GM12872 (cell line): ENCODE measurements around the gene ALX4.

ENCODE experiments used
- TF ChIP-seq, protein P1 (sequence below): IDR thresholded peaks from 3 replicates; pipeline ENCODE4 v1.5.1; 2011; ENCODE audit warnings: low read depth, mild to moderate bottlenecking, low read length, moderate library complexity; ENCODE audit not compliant: insufficient read depth

ALX4 gene

DNA sequence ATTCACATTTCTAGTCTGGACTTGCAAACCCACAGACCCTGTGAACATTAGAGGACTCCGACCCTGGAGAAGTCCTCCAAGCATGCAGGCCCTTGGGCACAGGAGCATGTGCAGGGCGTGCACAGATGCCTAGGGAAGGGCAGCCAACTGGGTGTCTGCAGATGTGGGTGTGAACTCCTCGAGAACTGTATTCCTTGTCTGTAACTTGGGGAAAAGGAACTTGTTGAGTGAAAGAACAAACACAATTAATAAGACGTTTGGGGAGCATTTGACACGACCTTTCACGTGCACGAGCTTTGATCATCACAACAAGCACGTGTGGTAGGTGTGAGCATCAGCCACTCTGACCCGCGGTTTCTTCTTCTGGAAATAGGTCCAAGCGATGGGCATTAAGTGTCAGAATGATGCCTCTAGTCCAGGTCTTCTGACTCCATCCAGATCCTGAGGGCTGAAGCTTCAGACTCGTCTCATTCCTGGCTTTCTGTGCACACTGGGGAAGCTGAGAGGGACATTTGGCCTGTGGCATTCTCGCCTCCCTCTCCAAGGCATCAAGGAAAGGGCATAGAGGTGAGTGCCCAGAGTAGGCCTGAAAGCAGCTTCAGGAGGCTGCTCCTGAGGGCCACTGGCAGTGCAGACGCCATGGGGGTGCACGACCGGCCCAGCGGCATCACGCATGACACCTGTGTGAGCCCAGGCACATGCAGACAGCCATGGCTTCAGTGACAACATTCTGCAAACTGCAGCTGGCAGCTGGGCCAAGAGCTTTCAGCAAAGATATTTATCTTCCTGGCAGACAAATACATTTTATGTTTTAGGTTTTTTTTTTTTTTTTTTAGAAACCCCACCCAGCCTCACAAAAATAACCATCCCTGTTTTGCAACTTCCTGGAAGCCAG is 32.5 kb downstream of the ALX4 start:
- TF ChIP-seq, protein P1, sequence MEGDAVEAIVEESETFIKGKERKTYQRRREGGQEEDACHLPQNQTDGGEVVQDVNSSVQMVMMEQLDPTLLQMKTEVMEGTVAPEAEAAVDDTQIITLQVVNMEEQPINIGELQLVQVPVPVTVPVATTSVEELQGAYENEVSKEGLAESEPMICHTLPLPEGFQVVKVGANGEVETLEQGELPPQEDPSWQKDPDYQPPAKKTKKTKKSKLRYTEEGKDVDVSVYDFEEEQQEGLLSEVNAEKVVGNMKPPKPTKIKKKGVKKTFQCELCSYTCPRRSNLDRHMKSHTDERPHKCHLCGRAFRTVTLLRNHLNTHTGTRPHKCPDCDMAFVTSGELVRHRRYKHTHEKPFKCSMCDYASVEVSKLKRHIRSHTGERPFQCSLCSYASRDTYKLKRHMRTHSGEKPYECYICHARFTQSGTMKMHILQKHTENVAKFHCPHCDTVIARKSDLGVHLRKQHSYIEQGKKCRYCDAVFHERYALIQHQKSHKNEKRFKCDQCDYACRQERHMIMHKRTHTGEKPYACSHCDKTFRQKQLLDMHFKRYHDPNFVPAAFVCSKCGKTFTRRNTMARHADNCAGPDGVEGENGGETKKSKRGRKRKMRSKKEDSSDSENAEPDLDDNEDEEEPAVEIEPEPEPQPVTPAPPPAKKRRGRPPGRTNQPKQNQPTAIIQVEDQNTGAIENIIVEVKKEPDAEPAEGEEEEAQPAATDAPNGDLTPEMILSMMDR: no peak

DNA sequence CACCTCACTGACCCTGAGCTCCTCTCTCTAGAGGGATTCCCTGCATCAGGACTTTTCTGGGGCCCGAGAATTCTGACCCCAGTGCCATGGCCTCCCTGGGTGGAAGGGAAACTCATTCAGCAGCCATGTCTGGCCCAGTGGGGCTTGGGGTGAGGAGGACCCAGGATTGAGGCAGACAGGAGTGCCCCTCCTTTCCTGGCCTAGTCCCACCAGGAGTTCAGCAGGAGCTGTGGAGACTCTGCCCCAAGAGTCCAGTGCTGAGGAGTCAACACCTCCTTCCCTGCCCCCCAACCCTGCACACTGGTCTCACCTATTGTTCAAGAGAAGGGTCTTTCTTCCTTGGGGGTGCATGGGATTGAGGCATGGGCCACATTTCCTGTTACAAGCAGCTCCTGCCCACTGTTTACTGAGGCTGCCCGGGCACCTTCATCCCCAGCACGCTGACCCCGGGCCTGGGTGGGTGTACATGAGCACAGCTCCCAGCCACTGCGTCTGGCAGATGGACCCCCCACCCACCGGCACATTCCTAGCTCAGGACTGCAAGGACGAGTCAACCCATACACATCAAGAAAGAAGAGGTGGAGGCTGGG is 33.9 kb downstream of the ALX4 start:
- TF ChIP-seq, protein P1: no peak

DNA sequence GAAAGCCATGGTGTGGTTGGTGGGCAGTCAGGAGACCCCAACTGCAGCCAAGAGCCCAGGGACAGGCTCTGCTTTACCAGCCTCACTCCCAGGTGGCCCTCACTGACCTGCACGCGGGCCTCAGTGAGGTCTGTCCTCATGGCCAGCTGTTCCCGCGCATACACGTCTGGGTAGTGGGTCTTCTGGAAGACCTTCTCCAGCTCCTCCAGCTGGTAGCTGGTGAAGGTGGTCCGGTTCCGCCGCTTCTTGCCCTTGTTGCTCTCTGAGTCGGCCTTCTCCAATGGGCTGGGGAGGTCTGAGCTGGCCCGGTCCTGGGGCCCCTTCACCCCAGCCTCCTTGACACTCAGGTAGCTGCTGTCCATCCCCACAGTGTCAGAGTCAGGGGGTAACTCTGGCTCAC is 34.7 kb downstream of the ALX4 start:
- TF ChIP-seq, protein P1: no peak

DNA sequence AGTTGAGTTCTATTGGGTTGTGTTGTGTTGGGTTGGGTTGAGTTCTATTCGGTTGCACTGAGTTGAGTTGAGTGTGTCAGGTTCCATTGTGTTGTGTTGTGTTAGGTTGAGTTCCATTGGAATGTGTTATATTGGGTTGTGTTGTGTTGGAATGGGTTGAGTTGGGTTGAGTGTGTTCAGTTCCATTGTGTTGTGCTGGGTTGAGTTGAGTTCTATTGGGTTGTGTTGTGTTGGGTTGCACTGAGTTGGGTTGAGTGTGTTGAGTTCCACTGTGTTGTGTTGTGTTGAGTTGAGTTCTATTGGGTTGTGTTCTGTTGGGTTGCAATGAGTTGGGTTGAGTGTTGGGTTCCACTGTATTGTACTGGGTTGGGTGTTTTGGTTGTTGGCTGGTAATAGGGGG is 35.5 kb downstream of the ALX4 start:
- TF ChIP-seq, protein P1: no peak

DNA sequence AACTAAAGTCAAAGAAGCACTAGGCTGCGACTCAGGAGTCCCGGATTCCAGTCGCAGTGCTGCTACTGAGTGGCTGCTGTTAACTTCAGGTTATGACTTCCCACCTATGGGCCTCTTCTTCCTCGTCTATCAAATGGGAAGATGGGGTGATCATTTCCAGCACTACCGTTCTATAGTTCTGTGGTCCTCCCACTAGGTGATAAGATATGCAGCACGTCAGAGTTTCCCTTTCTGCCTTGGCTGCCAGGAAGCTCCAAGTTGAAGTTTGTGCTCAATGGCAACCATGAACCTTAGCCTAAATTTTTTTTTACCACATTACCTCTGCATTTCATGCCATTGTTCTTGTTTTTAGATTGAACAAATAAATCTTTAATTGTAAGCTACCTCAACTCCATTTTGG is 38.7 kb downstream of the ALX4 start:
- TF ChIP-seq, protein P1: no peak

DNA sequence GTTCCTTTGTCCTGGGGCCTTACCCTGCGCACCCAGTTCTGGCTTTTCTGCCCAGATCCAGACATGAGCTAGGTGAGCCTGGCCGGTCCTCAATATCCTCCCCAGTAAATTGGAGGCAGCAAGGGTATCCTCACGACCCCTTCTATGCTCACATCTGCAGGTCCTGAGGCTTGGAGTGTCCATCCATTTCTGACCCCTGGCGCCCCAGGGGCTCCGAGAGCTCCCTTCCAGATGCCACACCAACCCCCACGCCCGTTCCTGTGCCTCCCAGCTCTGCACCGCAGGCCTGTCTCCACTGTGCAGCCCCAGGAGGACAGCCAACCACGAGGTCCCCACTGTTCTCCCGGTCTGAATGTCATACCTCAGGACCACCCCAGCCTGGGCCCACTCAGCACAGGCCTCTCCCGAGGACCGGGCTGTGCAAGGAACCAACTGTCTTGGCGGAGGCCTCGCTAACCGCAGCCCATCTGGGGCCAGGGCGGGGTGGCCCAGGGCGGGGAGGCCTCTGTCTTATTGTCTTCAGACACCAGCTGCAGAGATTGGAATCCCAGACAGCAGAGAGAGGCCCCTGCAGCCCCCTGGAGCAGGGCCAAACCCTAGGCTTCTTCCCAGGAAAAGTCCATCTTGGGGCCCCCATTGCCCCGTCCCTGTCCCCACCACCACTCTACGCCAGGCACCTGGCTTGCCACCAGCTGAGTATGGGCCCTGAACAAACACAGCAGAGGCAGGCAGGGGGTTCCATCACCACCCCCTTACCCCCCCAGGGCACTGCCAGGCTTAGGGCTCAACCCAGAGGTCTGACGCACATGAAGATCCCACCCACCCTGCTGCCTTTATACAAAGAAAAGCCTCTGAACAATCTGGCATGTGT is 39.3 kb downstream of the ALX4 start:
- TF ChIP-seq, protein P1: no peak
